PFSK-1 (cell line): ENCODE data around the gene SYNPR.

Source experiments
- FOXP2 ChIP-seq: optimal IDR thresholded peaks from 2 replicates; pipeline ENCODE3; 2011; ENCODE audit warnings: borderline replicate concordance, control low read depth, inconsistent platforms; ENCODE audit not compliant: insufficient read depth; ENCODE audit errors: extremely low read length, extremely low read depth
- POLR2AphosphoS5 ChIP-seq: IDR thresholded peaks from 2 replicates; pipeline ENCODE4 v1.6.1; 2012; ENCODE audit warnings: low read depth, mild to moderate bottlenecking, control low read depth, low read length, moderate library complexity
- REST ChIP-seq, 2 experiments: IDR thresholded peaks; 2 replicates each; pipeline versions ENCODE4 v1.6.1 to v1.8.0; 2011 to 2012; ENCODE audit warnings: low read depth in 2 of 2, low read length in 2 of 2, control low read depth in 1 of 2, inconsistent platforms in 1 of 2, mild to moderate bottlenecking in 1 of 2, moderate library complexity in 1 of 2; ENCODE audit not compliant: insufficient read depth in 1 of 2
- SIN3A ChIP-seq: IDR thresholded peaks from 2 replicates; pipeline ENCODE4 v1.6.1; 2012; ENCODE audit warnings: mild to moderate bottlenecking, low read length, moderate library complexity, borderline replicate concordance; ENCODE audit not compliant: insufficient read depth
- TAF1 ChIP-seq: IDR thresholded peaks from 2 replicates; pipeline ENCODE4 v1.6.1; 2012; ENCODE audit warnings: low read length, control low read depth, borderline replicate concordance; ENCODE audit not compliant: insufficient read depth

Gene SYNPR

DNA sequence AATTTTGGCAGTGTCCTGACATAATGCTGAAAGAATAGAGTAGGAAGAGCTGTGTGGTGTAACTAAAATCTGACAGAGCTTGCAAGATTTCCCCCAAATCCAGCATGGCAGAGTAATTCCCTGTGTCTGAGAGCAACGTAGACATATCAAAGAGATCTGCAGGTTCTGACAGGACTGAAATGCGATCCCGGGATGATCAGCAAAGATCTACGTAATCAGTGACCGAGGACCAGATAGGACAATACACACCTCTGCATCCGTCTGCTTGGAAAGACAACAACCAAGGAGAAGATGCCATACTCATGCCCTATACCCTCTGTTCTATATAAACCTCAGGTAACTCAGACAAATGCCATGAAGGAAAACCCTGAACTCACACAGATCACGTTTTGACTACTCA is 26.6 kb upstream of the SYNPR start:
- TF ChIP-seq FOXP2 (no peak), TAF1 (no peak), POLR2AphosphoS5 (no peak), SIN3A (no peak)

DNA sequence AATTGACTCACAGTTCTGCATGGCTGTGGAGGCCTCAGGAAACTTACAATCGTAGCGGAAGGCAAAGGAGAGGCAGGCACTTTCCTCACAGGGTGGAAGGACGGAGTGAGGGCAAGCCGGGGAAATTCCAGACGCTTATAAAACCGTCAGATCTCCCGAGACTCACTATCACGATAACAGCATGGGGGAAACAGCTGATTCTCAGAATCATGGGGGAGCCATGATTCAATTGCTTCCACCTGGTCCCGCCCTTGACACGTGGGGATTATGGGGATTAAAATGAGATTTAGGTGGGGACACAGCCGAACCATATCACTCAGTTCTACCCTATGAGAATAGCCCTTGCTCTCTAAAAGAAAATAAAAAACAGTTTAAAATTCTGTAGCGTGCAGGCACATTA is 13.4 kb upstream of the SYNPR start:
- TF ChIP-seq SIN3A (no peak), POLR2AphosphoS5 (no peak), FOXP2 (no peak), REST (IDR thresholded peaks at IDR 0.05; ENCODE audit: insufficient read depth in 1 of 2, low read depth in 2 of 2, low read length in 2 of 2) (no peak), TAF1 (no peak)

DNA sequence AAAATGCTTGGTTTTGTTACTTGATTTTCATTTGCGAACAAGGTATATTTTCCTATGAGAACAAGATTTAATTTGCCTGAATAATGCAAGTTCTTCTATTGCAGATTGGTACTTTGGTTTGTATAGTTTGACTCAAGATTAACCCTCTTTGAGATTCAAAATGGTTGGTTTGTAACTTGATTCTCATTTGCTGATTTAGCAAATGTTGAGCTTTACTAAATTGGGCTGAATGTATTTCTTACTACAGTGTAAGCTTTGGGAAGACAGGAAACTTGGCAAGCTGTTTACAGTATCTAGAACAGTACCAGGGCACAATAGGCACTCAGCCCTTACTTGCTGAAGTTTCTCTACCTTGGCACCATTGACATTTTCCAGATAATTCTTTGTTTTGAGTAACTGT is 3.7 kb upstream of the SYNPR start:
- no peak for TF ChIP-seq TAF1
- TF ChIP-seq REST (IDR thresholded peaks at IDR 0.05; ENCODE audit: insufficient read depth in 1 of 2, low read depth in 2 of 2, low read length in 2 of 2), result no peak
- TF ChIP-seq SIN3A, result no peak

DNA sequence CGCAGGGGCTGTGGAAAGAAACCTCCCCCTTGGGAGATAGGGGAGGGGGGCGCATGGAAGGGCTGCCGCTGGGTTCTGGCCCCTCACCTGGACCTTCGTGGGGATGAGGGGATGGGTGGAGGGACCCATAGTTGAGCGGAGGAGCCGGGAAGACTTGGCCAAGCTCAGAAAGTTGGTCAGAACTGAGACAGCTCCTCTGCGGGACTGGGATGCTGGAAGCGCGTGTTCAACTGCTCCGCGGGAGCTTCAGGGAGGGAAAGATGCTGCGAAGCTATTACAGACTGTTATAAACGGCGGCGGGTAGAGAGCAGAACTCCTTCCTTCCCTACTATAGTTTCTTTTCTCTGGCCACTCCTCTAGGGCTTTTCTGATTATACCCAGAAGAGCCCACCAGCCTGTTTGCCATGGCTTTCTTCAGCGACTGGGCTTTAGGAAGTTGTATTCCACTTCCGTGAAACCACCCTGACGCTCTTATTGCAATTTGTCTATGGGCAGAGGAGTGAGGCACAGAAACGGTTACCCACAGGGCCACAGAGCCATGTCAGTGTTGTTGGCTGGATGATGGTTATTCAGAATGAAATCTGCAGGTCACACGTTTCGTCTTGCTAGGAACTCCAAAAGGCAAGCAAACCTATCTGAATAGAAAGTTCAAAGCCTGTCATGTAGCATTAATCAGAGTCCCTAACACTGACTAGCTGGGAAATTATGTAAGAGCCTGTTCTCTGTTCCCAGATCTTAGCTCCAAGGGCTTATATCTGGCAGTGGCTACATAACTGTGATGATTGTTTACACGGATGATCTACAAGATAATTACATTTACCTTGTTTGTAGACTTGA is 1.1 kb downstream of the SYNPR start:
- TF ChIP-seq TAF1 (no peak), SIN3A (no peak), REST (IDR thresholded peaks at IDR 0.05; ENCODE audit: insufficient read depth in 1 of 2, low read depth in 2 of 2, low read length in 2 of 2) (no peak), POLR2AphosphoS5 (no peak), FOXP2 (no peak)

DNA sequence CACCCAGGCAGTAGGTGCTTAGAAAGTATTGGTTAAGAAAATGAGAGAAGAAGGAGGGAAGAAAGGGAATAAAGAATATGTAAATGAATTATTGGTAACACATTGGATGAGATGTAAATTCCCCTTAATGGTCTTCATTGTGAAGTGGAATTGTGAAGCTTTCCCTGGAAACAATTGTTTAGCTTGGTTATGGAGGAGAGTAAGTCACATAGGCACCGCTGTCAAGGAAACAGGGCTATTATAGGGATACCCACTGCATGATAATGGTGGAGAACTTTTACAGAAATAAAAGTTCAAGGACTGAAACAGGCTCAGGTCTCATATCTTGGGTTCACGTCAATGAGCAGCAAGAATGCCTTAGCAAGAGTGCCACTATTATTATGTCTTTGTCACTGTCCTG is 9.5 kb downstream of the SYNPR start:
- TF ChIP-seq FOXP2, result no peak
- no peak for TF ChIP-seq SIN3A
- TF ChIP-seq TAF1, result no peak
- TF ChIP-seq REST (IDR thresholded peaks at IDR 0.05; ENCODE audit: insufficient read depth in 1 of 2, low read depth in 2 of 2, low read length in 2 of 2), result no peak
- TF ChIP-seq POLR2AphosphoS5, result no peak
